ENCODE results near the gene NDUFAF2. TPM values are rescaled to one million over a fixed set of nuclear protein-coding genes. Genes with fewer than 3 reads are reported as not detected.
"Not testable (repeated sequence)": the region's sequence is repeated elsewhere in the genome, so short reads cannot be mapped to it uniquely, and the experiment has no call there.

Gene NDUFAF2
- total RNA-seq, 1 donor from 2014 or later, result 21.3 TPM

DNA sequence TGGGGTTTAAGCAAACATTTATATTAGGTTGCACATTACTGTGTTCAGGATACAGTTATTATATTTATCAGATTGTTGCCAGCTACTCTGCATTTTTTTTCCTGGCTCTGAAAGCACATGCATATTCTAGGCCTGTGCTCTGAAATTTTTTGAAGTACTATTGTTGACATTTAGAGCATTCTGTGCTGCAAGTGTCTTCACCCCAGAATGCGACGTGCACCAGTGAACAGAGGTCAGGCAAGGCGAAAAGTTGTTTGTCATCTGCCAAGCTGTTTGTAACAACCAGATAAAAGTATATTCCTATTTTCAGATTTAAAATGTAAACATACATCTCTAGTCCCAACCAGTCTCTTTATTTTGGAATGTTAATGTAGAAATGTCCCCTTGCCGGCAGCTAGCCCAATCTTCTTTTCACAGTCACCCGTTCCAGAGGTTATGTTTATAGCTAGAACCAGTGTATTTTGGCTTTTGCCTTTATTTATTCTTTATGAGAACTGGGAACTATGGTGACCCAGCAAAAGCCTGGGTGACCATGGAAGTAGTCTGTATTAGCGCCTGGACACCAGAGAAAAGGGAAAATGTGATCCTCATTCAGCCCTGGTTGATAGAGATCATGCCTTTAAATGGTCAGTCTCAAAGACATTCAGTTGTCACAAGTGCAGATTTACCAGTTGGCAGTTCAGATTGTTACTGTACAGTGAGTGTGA, 84.6 kb downstream of the NDUFAF2 start:
- peaks cover 5% of the 10 kb centered on the region for H3K36me3 Mint-ChIP-seq
- H3K4me3 Mint-ChIP-seq, result no peak overlapping the region
- no peaks in the 10 kb centered on the region for H3K4me1 Mint-ChIP-seq
- H3K27ac Mint-ChIP-seq, result no peak overlapping the region
- H3K27me3 Mint-ChIP-seq (ENCODE audit: low read depth), result no peaks in the 10 kb centered on the region
- DNase-seq (ENCODE audit: low spot score in 2 of 2, unreplicated experiment in 2 of 2), result no peak
- TF ChIP-seq, protein P1, sequence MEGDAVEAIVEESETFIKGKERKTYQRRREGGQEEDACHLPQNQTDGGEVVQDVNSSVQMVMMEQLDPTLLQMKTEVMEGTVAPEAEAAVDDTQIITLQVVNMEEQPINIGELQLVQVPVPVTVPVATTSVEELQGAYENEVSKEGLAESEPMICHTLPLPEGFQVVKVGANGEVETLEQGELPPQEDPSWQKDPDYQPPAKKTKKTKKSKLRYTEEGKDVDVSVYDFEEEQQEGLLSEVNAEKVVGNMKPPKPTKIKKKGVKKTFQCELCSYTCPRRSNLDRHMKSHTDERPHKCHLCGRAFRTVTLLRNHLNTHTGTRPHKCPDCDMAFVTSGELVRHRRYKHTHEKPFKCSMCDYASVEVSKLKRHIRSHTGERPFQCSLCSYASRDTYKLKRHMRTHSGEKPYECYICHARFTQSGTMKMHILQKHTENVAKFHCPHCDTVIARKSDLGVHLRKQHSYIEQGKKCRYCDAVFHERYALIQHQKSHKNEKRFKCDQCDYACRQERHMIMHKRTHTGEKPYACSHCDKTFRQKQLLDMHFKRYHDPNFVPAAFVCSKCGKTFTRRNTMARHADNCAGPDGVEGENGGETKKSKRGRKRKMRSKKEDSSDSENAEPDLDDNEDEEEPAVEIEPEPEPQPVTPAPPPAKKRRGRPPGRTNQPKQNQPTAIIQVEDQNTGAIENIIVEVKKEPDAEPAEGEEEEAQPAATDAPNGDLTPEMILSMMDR (IDR thresholded peaks at IDR 0.05; ENCODE audit: unreplicated experiment), result no peak
- peaks cover 6% of the 10 kb centered on the region for H3K9me3 Mint-ChIP-seq

- H3K4me1 Mint-ChIP-seq, result no peaks in the 10 kb centered on the region
- H3K27ac Mint-ChIP-seq, result no peak overlapping the region
- H3K4me3 Mint-ChIP-seq, result no peak overlapping the region
These were observed 85.1 kb downstream of the NDUFAF2 start for GRCh38 chr5:61030163-61030482.

DNA sequence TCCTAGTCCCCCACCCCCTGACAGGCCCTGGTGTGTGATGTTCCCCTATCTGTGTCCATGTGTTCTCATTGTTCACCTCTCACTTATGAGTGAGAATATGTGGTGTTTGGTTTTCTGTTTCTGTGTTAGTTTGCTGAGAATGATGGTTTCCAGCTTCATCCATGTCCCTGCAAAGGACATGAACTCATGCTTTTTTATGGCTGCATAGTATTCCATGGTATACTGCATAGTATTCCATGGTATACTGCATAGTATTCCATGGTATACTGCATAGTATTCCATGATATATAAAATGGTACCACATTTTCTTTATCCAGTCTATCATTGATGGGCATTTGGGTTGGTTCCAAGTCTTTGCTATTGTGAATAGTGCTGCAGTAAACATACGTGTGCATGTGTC, 86.3 kb downstream of the NDUFAF2 start:
- not testable (repeated sequence) for H3K27me3 Mint-ChIP-seq (ENCODE audit: low read depth); H3K4me1 Mint-ChIP-seq; H3K27ac Mint-ChIP-seq; H3K36me3 Mint-ChIP-seq; H3K4me3 Mint-ChIP-seq; H3K9me3 Mint-ChIP-seq; DNase-seq (ENCODE audit: low spot score in 2 of 2, unreplicated experiment in 2 of 2)

More at GRCh38 chr5:61030163-61030482, 85.1 kb downstream of the NDUFAF2 start:
- Mint-ChIP-seq H3K36me3 (peaks cover 5% of the 10 kb centered on the region), H3K9me3 (peaks cover 6% of the 10 kb centered on the region), H3K27me3 (ENCODE audit: low read depth) (no peaks in the 10 kb centered on the region)
- TF ChIP-seq, protein P1 (IDR thresholded peaks at IDR 0.05; ENCODE audit: unreplicated experiment), result no peak
- no peak for DNase-seq (ENCODE audit: low spot score in 2 of 2, unreplicated experiment in 2 of 2)

DNA sequence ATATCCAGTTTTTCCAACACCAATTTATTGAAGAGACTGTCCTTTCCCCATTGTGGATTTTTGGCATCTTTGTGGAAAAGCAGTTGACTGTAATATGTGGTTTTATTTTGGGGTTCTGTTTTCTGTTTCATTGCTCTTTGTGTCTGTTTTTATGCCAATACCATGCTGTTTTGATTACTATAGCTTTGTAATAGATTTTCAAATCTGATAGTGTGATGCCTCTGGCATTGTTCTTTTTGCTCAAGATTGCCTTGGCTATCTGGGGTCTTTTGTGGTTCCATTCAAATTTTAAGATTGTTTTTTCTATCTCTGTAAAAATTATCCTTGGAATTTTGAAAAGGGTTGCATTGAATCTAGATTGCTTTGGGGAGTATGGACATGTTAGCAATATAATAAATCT, 99.5 kb downstream of the NDUFAF2 start:
- TF ChIP-seq, protein P1 (IDR thresholded peaks at IDR 0.05; ENCODE audit: unreplicated experiment), result no peak
- H3K27ac Mint-ChIP-seq, result no peak overlapping the region
- peaks cover 8% of the 10 kb centered on the region for H3K9me3 Mint-ChIP-seq
- no peaks in the 10 kb centered on the region for H3K27me3 Mint-ChIP-seq (ENCODE audit: low read depth)
- H3K4me1 Mint-ChIP-seq, result no peaks in the 10 kb centered on the region
- no peak for DNase-seq (ENCODE audit: low spot score in 2 of 2, unreplicated experiment in 2 of 2)
- H3K4me3 Mint-ChIP-seq, result no peak overlapping the region
- peaks cover 14% of the 10 kb centered on the region for H3K36me3 Mint-ChIP-seq

DNA sequence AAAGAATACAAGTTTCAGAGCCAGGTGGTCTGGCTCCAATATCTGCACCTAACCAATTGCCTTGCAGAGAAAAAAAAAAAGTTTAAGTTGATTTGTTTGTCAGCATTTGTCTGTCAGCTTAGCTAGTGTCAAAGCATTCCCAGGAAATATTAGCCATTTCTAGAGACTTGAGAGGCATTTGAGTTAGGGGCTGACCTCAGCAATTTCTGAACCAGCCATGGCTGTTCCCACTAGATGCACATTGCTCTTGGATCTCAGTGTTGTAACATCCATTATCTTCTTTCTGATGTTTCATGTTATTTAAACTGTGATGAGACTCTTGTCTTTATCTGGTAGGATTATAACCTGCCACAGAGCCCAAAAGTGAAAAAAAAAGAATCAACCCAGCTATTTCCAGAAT, 102.3 kb downstream of the NDUFAF2 start:
- H3K9me3 Mint-ChIP-seq, result peaks cover 8% of the 10 kb centered on the region
- no peak overlapping the region for H3K27ac Mint-ChIP-seq
- TF ChIP-seq, protein P1 (IDR thresholded peaks at IDR 0.05; ENCODE audit: unreplicated experiment), result no peak
- H3K36me3 Mint-ChIP-seq, result peaks cover 14% of the 10 kb centered on the region
- peaks cover 8% of the 10 kb centered on the region for H3K4me1 Mint-ChIP-seq
- H3K4me3 Mint-ChIP-seq, result no peak overlapping the region
- DNase-seq (ENCODE audit: low spot score in 2 of 2, unreplicated experiment in 2 of 2), result no peak
- H3K27me3 Mint-ChIP-seq (ENCODE audit: low read depth), result no peaks in the 10 kb centered on the region

DNA sequence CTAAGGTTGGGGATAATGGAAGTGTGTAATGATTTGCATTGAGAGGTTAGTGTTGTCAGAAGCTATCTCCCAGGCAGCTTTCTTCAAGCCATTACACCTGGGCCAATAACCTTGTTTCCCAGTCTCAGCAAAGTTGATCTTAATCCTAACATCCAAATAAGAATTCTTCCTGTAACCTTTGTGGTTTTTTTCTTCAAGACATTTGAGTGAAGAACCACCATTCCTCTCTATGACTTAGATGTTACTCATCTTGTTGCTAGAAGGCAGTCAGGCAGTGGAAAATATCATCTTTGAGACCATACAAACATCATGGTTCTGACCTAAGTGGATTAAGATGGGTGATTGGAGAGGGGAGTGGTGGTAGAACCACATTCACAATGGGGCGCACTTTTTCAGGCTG, 103.5 kb downstream of the NDUFAF2 start:
- Mint-ChIP-seq H3K27me3 (ENCODE audit: low read depth) (no peaks in the 10 kb centered on the region), H3K9me3 (peaks cover 8% of the 10 kb centered on the region), H3K36me3 (peaks cover 14% of the 10 kb centered on the region), H3K27ac (no peak overlapping the region), H3K4me3 (no peak overlapping the region), H3K4me1 (peaks cover 10% of the 10 kb centered on the region)
- TF ChIP-seq, protein P1 (IDR thresholded peaks at IDR 0.05; ENCODE audit: unreplicated experiment), result no peak
- no peak for DNase-seq (ENCODE audit: low spot score in 2 of 2, unreplicated experiment in 2 of 2)
